Measurements from ENCODE around the gene CCR5. TPM values are rescaled to one million over a fixed set of nuclear protein-coding genes. Genes with fewer than 3 reads are reported as not detected.
"Not testable (repeated sequence)": the region's sequence is repeated elsewhere in the genome, so short reads cannot be mapped to it uniquely, and the experiment has no call there.

Gene CCR5
- total RNA-seq, result 10 to 100 TPM in 3 of 7 donors, 1 to 10 TPM in 4; 5.0 to 15.5 (median 9.5) TPM
- polyA plus RNA-seq, result 1 to 10 TPM; 2.0 to 5.8 (median 2.4) TPM
- long read RNA-seq, donor 1, partial matches to known transcripts, result 0 of 1 reads
- long read RNA-seq, donor 1, other reads (novel, unspliced or antisense), result 0 of 1 reads
- long read RNA-seq, donor 2, partial matches to known transcripts, result 0 of 1 reads
- long read RNA-seq, donor 2, other reads (novel, unspliced or antisense), result 0 of 1 reads

GRCh38 chr3:46370839-46371518, at the start of gene CCR5:
Gene CCR5, plus strand, starts transcription at chr3:46370946. Its CDS starts 1,957 bp downstream, at chr3:46372903.
- TF ChIP-seq POLR2A (IDR thresholded peaks at IDR 0.05) (no peak), POLR2AphosphoS5 (IDR thresholded peaks at IDR 0.05) (peak in 1 of 3 donors; percentile 62)
- DNase-seq, result no peak
- no peaks in the 10 kb centered on the region for H3K9me3 ChIP-seq
- H3K4me1 ChIP-seq, result peaks cover 0 to 82% (median 24%) of the 10 kb centered on the region in 6 donors
- H3K36me3 ChIP-seq, result no peaks in the 10 kb centered on the region
- peak within 1 kb of the TSS; percentile 17 to 81 (median 58) for H3K27ac ChIP-seq
- 19 to 26% (median 22%) methylated on average over 5 of the region's 5 CpGs for WGBS, 5 donors
- H3K27me3 ChIP-seq (replicated peaks in 1 of 7), result no peaks in the 10 kb centered on the region
- intact Hi-C loops (cut with DNase I; ENCODE audit: low total_unique reads), result loop anchor here (5.0 kb wide), 2 partner anchors 289 to 434 kb away; no protein-coding TSS in a partner anchor
- peak within 1 kb of the TSS in 6 of 8 donors; percentile 13 to 52 (median 16) for H3K4me3 ChIP-seq

- intact Hi-C loops (cut with DNase I; ENCODE audit: low total_unique reads), result no loop called here
These were observed 49.2 kb upstream of the CCR5 start for GRCh38 chr3:46321461-46322104.

DNA sequence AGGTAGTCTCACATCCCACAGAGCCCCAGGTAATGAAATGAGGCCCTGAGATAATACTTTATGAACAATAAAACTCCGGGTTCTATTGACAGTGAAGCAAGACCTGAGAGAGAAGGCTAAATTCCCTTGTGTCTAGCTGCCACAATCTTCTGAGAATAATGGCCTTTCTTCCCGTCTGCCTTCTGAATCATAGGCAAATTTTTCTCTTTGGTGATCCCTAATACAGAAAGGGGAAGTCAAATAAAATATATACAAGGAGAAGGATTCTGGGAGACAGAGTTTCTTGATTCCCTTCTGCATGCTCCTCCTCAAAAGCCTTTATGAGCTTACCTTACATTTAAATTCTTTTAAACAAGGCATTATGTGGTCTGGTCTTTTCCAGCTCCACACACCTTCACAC, 46.7 kb upstream of the CCR5 start:
- H3K9me3 ChIP-seq, result peaks cover 0 to 18% (median 11%) of the 10 kb centered on the region in 8 donors
- WGBS, 5 donors, result 70 to 83% (median 77%) methylated on average over 2 of the region's 2 CpGs
- no peaks in the 10 kb centered on the region for H3K27me3 ChIP-seq (replicated peaks in 1 of 7)
- no peak overlapping the region for H3K4me3 ChIP-seq
- TF ChIP-seq, protein P1, sequence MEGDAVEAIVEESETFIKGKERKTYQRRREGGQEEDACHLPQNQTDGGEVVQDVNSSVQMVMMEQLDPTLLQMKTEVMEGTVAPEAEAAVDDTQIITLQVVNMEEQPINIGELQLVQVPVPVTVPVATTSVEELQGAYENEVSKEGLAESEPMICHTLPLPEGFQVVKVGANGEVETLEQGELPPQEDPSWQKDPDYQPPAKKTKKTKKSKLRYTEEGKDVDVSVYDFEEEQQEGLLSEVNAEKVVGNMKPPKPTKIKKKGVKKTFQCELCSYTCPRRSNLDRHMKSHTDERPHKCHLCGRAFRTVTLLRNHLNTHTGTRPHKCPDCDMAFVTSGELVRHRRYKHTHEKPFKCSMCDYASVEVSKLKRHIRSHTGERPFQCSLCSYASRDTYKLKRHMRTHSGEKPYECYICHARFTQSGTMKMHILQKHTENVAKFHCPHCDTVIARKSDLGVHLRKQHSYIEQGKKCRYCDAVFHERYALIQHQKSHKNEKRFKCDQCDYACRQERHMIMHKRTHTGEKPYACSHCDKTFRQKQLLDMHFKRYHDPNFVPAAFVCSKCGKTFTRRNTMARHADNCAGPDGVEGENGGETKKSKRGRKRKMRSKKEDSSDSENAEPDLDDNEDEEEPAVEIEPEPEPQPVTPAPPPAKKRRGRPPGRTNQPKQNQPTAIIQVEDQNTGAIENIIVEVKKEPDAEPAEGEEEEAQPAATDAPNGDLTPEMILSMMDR (IDR thresholded peaks at IDR 0.05 in 8 of 11, conservative IDR thresholded peaks at IDR 0.05 in 3 of 11), result no peak
- TF ChIP-seq POLR2A (IDR thresholded peaks at IDR 0.05) (no peak), POLR2AphosphoS5 (IDR thresholded peaks at IDR 0.05) (no peak)
- intact Hi-C loops (cut with DNase I; ENCODE audit: low total_unique reads), result no loop called here
- no peaks in the 10 kb centered on the region for H3K36me3 ChIP-seq
- peaks cover 5 to 28% (median 15%) of the 10 kb centered on the region in 6 donors for H3K4me1 ChIP-seq
- DNase-seq, result no peak
- no peak overlapping the region for H3K27ac ChIP-seq

More at GRCh38 chr3:46321461-46322104, 49.2 kb upstream of the CCR5 start:
- no peak for TF ChIP-seq POLR2A (IDR thresholded peaks at IDR 0.05)
- H3K27ac ChIP-seq, result peak overlapping the region in 6 of 8 donors; percentile 6 to 71 (median 66)
- DNase-seq, result no peak
- no peaks in the 10 kb centered on the region for H3K27me3 ChIP-seq (replicated peaks in 1 of 7)
- H3K36me3 ChIP-seq, result no peaks in the 10 kb centered on the region
- H3K4me3 ChIP-seq, result no peak overlapping the region
- H3K9me3 ChIP-seq, result peaks cover 0 to 4% (median under 1%) of the 10 kb centered on the region in 8 donors
- peaks cover 5 to 31% (median 17%) of the 10 kb centered on the region in 6 donors for H3K4me1 ChIP-seq
- WGBS, 5 donors, result 38 to 84% (median 55%) methylated on average over 1 of the region's 1 CpG

DNA sequence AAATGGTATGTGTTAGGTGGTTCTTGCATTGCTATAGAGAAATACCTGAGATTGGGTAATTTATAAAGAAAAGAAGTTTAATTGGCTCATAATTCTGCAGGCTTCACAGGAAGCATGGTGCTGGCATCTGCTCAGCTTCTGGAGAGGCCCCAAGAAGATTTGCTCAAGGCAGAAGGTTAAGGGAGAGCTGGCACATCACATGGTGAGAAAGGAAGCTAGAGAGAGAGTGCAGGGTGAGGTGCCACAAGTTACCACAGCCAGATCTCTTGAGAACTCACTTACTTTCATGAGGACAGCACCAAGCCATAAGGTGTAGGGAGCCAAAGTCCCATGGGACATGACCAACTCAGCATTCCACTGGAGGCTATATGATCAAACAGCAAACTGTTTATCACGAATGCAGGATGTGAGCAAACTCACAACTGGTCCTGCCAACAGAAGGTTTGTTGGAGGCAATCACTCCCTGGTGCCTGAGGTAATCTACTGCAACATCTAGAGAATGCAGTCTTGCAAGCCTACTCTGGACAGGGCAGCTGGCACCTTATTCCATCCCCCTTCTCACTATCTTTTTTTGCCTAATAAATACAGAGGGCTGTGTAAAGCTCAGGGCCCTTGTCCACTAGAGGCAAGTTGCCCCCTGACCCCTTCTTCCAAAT, 45.0 kb upstream of the CCR5 start:
- Histone ChIP-seq H3K4me3 (no peak overlapping the region), H3K4me1 (peaks cover 5 to 22% (median 11%) of the 10 kb centered on the region in 6 donors), H3K27ac (no peak overlapping the region), H3K9me3 (peaks cover 0 to 18% (median 11%) of the 10 kb centered on the region in 8 donors), H3K36me3 (no peaks in the 10 kb centered on the region), H3K27me3 (replicated peaks in 1 of 7) (no peaks in the 10 kb centered on the region)
- TF ChIP-seq POLR2A (IDR thresholded peaks at IDR 0.05) (no peak), POLR2AphosphoS5 (IDR thresholded peaks at IDR 0.05) (no peak)
- TF ChIP-seq, protein P1 (IDR thresholded peaks at IDR 0.05 in 8 of 11, conservative IDR thresholded peaks at IDR 0.05 in 3 of 11), result no peak
- DNase-seq, result no peak
- intact Hi-C loops (cut with DNase I; ENCODE audit: low total_unique reads), result no loop called here
- 73 to 100% (median 88%) methylated on average over 1 of the region's 1 CpG for WGBS, 5 donors

- H3K9me3 ChIP-seq, result peaks cover 0 to 18% (median 11%) of the 10 kb centered on the region in 8 donors
- H3K27me3 ChIP-seq (replicated peaks in 1 of 7); DNase-seq; H3K27ac ChIP-seq; H3K4me3 ChIP-seq; intact Hi-C loops (cut with DNase I; ENCODE audit: low total_unique reads); H3K36me3 ChIP-seq; H3K4me1 ChIP-seq: not testable (repeated sequence)
- 90 to 100% (median 96%) methylated on average over 3 of the region's 3 CpGs for WGBS, 5 donors
These were observed 40.1 kb upstream of the CCR5 start for GRCh38 chr3:46330676-46331075.
